ENCODE measurements around the gene FAT3. TPM values are rescaled to one million over a fixed set of nuclear protein-coding genes. Genes with fewer than 3 reads are reported as not detected.

Gene FAT3
- total RNA-seq, 2 experiments from 2014 or later, result not detected

DNA sequence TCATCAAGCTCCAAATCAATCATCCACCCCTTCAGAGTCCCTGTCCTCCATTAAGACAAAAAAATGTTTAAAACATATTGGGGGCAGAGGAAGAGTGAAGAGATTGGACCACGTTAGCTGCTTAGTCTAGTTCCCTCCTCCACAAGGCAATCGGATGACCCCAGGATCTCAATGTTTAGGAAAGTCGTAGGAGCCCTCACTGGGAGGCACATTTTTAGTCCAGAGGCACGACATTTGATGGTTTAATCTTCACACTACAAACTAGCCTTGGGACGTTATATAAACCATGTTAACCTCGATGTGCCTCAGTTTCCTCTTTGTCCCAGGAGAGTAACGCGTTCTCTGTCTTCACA is 588 bp upstream of the FAT3 start:
- H3K27ac ChIP-seq (ENCODE audit: low read depth in 1 of 2, low read length in 2 of 2), result no peak overlapping the region
- peaks cover 0 to 36% of the 10 kb centered on the region in 2 experiments for H3K9me3 ChIP-seq (ENCODE audit: control insufficient read depth in 1 of 2, insufficient read depth in 1 of 2, low read length in 2 of 2)
- peaks cover 70% of the 10 kb centered on the region for H3K27me3 Mint-ChIP-seq
- intact Hi-C loops (cut with DNase I, micrococcal nuclease), result no loop called here
- H3K36me3 ChIP-seq (ENCODE audit: insufficient read depth, low read length), result no peaks in the 10 kb centered on the region
- TF ChIP-seq, protein P1, sequence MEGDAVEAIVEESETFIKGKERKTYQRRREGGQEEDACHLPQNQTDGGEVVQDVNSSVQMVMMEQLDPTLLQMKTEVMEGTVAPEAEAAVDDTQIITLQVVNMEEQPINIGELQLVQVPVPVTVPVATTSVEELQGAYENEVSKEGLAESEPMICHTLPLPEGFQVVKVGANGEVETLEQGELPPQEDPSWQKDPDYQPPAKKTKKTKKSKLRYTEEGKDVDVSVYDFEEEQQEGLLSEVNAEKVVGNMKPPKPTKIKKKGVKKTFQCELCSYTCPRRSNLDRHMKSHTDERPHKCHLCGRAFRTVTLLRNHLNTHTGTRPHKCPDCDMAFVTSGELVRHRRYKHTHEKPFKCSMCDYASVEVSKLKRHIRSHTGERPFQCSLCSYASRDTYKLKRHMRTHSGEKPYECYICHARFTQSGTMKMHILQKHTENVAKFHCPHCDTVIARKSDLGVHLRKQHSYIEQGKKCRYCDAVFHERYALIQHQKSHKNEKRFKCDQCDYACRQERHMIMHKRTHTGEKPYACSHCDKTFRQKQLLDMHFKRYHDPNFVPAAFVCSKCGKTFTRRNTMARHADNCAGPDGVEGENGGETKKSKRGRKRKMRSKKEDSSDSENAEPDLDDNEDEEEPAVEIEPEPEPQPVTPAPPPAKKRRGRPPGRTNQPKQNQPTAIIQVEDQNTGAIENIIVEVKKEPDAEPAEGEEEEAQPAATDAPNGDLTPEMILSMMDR (IDR thresholded peaks at IDR 0.05), result no peak
- peaks cover 1% of the 10 kb centered on the region for H3K9me3 Mint-ChIP-seq
- H3K4me1 ChIP-seq (ENCODE audit: insufficient read depth, low read length), result no peaks in the 10 kb centered on the region
- no peak overlapping the region for H3K27ac Mint-ChIP-seq
- H3K4me3 Mint-ChIP-seq, result no peak overlapping the region
- DNase-seq (no peak), ATAC-seq (ENCODE audit: poor library complexity) (no peak)
- H3K27me3 ChIP-seq (ENCODE audit: control insufficient read depth in 1 of 2, insufficient read depth in 2 of 2, low read length in 2 of 2), result peaks cover 27 to 41% of the 10 kb centered on the region in 2 experiments
- H3K4me1 Mint-ChIP-seq (ENCODE audit: low read depth), result no peaks in the 10 kb centered on the region
- H3K36me3 Mint-ChIP-seq (ENCODE audit: low read depth), result no peaks in the 10 kb centered on the region
- H3K4me3 ChIP-seq (ENCODE audit: low read length), result no peak overlapping the region
- CTCF ChIA-PET, result no interaction called here
- POLR2A ChIA-PET, result no interaction called here

GRCh38 chr11:92225125-92225567 is 528 bp downstream of the FAT3 start:
- Histone ChIP-seq H3K4me1 (ENCODE audit: insufficient read depth, low read length) (no peaks in the 10 kb centered on the region), H3K9me3 (ENCODE audit: control insufficient read depth in 1 of 2, insufficient read depth in 1 of 2, low read length in 2 of 2) (peaks cover 0 to 36% of the 10 kb centered on the region in 2 experiments), H3K36me3 (ENCODE audit: insufficient read depth, low read length) (no peaks in the 10 kb centered on the region), H3K4me3 (ENCODE audit: low read length) (no peak overlapping the region), H3K27me3 (ENCODE audit: control insufficient read depth in 1 of 2, insufficient read depth in 2 of 2, low read length in 2 of 2) (peaks cover 27 to 41% of the 10 kb centered on the region in 2 experiments), H3K27ac (ENCODE audit: low read depth in 1 of 2, low read length in 2 of 2) (no peak overlapping the region)
- DNase-seq, result no peak
- CTCF ChIA-PET, result no interaction called here
- Mint-ChIP-seq H3K9me3 (peaks cover 1% of the 10 kb centered on the region), H3K27me3 (peaks cover 78% of the 10 kb centered on the region), H3K36me3 (ENCODE audit: low read depth) (no peaks in the 10 kb centered on the region), H3K27ac (no peak overlapping the region), H3K4me1 (ENCODE audit: low read depth) (no peaks in the 10 kb centered on the region), H3K4me3 (no peak overlapping the region)
- intact Hi-C loops (cut with DNase I, micrococcal nuclease), result no loop called here
- POLR2A ChIA-PET, result no interaction called here
- TF ChIP-seq, protein P1 (IDR thresholded peaks at IDR 0.05), result no peak
- no peak for ATAC-seq (ENCODE audit: poor library complexity)

DNA sequence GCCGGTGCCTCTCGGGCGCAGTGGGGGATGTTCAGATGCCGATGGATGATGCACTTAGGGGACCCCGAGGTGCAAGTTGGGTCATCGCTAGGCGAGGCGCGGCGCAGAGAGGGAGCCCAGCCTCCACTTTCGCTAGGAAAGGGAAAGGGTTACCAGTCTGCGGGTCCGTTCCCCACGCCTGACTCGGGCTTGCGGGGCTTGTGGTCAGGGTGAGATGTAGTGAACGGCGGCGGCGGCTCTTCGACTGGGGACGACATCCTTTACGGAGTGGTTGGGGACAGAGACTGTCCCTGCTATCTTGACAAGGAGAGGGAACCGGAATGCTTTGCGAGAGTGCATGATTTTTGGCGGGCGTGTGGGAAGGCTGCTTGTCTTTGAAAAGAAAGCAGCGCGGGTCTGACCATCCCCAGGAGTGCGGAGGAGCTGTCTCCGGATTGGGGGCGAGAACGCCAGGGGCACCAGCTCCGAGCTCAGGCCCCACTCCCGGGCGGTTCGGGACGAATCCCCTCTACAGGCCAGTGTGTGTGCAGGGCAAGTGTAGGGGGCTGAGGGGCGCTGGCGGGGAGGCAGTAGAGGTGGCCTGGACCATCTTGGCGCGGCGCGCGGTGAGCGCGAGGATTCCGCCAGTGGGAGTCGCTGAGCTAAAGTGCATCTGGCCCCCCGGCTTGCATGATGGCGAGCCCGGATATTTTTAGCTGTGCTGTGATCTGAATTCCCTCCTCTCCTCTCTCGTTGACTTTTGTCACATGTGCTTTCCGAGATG is 1.1 kb downstream of the FAT3 start:
- Mint-ChIP-seq H3K27me3 (peaks cover 73% of the 10 kb centered on the region), H3K4me3 (no peak overlapping the region), H3K9me3 (peaks cover 1% of the 10 kb centered on the region), H3K4me1 (ENCODE audit: low read depth) (no peaks in the 10 kb centered on the region), H3K27ac (no peak overlapping the region), H3K36me3 (ENCODE audit: low read depth) (no peaks in the 10 kb centered on the region)
- no peak for DNase-seq
- H3K4me1 ChIP-seq (ENCODE audit: insufficient read depth, low read length), result no peaks in the 10 kb centered on the region
- intact Hi-C loops (cut with DNase I, micrococcal nuclease), result no loop called here
- H3K4me3 ChIP-seq (ENCODE audit: low read length), result no peak overlapping the region
- no peak overlapping the region for H3K27ac ChIP-seq (ENCODE audit: low read depth in 1 of 2, low read length in 2 of 2)
- ATAC-seq (ENCODE audit: poor library complexity), result no peak
- peaks cover 0 to 36% of the 10 kb centered on the region in 2 experiments for H3K9me3 ChIP-seq (ENCODE audit: control insufficient read depth in 1 of 2, insufficient read depth in 1 of 2, low read length in 2 of 2)
- H3K27me3 ChIP-seq (ENCODE audit: control insufficient read depth in 1 of 2, insufficient read depth in 2 of 2, low read length in 2 of 2), result peaks cover 27 to 41% of the 10 kb centered on the region in 2 experiments
- TF ChIP-seq, protein P1 (IDR thresholded peaks at IDR 0.05), result no peak
- ChIA-PET CTCF (no interaction called here), POLR2A (no interaction called here)
- H3K36me3 ChIP-seq (ENCODE audit: insufficient read depth, low read length), result no peaks in the 10 kb centered on the region
